ENCODE data around the gene PUM2.

DNA sequence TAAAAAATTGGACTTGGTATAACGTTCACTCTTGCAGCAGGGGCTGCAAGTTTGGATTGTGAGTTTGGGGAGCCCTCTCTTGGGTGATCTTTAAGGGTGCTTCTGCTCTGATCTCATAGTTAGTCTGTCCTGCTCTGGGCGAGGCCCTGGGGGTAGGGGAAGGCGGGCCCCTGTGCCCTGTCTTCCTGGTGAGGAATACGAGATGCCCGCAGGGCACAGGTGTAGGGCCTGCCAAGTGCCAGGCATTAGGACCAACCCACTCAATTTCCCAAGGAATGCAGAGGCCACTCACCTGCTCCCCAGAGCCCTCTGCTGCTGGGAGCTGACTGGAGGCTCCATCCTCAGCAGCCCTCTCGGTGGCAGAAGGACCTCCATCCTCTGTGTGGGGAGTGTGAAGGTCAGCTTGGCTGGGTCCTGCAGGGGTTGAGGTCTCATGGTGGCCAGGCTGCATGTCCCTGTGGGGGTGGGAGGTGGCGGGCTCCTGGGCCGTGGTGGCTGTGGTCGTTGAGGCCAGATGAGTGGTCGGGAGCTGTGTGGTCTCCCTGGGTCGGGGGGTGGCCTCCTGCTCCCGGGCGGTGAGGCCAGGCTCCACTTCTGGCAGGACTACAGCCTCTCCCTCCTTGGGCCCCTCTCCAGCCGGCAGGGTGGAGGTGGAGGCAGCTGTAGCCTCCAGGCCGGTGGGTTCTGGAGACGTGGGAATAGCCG is 147.0 kb downstream of the PUM2 start:
- TF ChIP-seq, protein P1, sequence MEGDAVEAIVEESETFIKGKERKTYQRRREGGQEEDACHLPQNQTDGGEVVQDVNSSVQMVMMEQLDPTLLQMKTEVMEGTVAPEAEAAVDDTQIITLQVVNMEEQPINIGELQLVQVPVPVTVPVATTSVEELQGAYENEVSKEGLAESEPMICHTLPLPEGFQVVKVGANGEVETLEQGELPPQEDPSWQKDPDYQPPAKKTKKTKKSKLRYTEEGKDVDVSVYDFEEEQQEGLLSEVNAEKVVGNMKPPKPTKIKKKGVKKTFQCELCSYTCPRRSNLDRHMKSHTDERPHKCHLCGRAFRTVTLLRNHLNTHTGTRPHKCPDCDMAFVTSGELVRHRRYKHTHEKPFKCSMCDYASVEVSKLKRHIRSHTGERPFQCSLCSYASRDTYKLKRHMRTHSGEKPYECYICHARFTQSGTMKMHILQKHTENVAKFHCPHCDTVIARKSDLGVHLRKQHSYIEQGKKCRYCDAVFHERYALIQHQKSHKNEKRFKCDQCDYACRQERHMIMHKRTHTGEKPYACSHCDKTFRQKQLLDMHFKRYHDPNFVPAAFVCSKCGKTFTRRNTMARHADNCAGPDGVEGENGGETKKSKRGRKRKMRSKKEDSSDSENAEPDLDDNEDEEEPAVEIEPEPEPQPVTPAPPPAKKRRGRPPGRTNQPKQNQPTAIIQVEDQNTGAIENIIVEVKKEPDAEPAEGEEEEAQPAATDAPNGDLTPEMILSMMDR (optimal IDR thresholded peaks at IDR 0.05 in 1 of 3, IDR thresholded peaks at IDR 0.05 in 1 of 3, conservative IDR thresholded peaks at IDR 0.05 in 1 of 3; ENCODE audit: extremely low read depth in 1 of 3, insufficient read depth in 2 of 3, low read length in 3 of 3) = no peak
- TF ChIP-seq EZH2 (IDR thresholded peaks at IDR 0.05; ENCODE audit: low read length) = no peak
